H1 (cell line): ENCODE data around the gene ZDHHC11.
"Not testable (repeated sequence)": the region's sequence is repeated elsewhere in the genome, so short reads cannot be mapped to it uniquely, and the experiment has no call there.

Source experiments
- BRCA1 ChIP-seq: IDR thresholded peaks from 2 replicates; pipeline ENCODE4 v1.6.1; 2012; ENCODE audit warnings: low read depth, low read length, improper control_type of control experiment
- CREB1 ChIP-seq: IDR thresholded peaks from 2 replicates; pipeline ENCODE4 v1.6.1; 2012; ENCODE audit warnings: inconsistent platforms
- KDM1A ChIP-seq: fragments of 200-600, 300-600 bp; sonication (generic); IDR thresholded peaks from 2 replicates; pipeline ENCODE4 v1.7.1; 2016; ENCODE audit warnings: mild to moderate bottlenecking, low read length, borderline replicate concordance
- POLR2AphosphoS5 ChIP-seq: IDR thresholded peaks from 2 replicates; pipeline ENCODE4 v1.6.1; 2011; ENCODE audit warnings: low read depth, low read length
- SIN3A ChIP-seq, 2 experiments: IDR thresholded peaks in 1 of 2; conservative IDR thresholded peaks in 1 of 2; 2 replicates each; pipeline ENCODE4 v1.6.1; 2011 to 2012; ENCODE audit warnings: low read length in 2 of 2, improper control_type of control experiment in 1 of 2, low read depth in 1 of 2, mild to moderate bottlenecking in 1 of 2
- SP1 ChIP-seq: IDR thresholded peaks from 2 replicates; pipeline ENCODE4 v1.6.1; 2011; ENCODE audit warnings: low read depth, low read length
- TAF1 ChIP-seq: IDR thresholded peaks from 2 replicates; pipeline ENCODE4 v1.6.1; 2011; ENCODE audit warnings: mild to moderate bottlenecking, low read depth, low read length
- TBP ChIP-seq: IDR thresholded peaks from 2 replicates; pipeline ENCODE4 v1.6.1; 2011; ENCODE audit warnings: low read depth, low read length, improper control_type of control experiment
- TEAD4 ChIP-seq: IDR thresholded peaks from 2 replicates; pipeline ENCODE4 v1.6.1; 2012; ENCODE audit warnings: low read depth, low read length, inconsistent platforms, mixed read lengths
- USF2 ChIP-seq: IDR thresholded peaks from 2 replicates; pipeline ENCODE4 v1.6.1; 2011; ENCODE audit warnings: low read length, improper control_type of control experiment
- ZNF274 ChIP-seq: IDR thresholded peaks from 2 replicates; pipeline ENCODE4 v1.7.0; 2012; ENCODE audit warnings: low read length, borderline replicate concordance; ENCODE audit errors: extremely low read depth
- TF ChIP-seq, protein P1 (sequence below): IDR thresholded peaks from 2 replicates; pipeline ENCODE4 v1.6.1; 2012; ENCODE audit warnings: inconsistent platforms
- TF ChIP-seq, protein P2 (sequence below), 3 experiments: IDR thresholded peaks; 1 replicate in 2 of 3; 2 replicates in 1 of 3; pipeline versions ENCODE4 v1.5.1 to v1.6.1; 2011; ENCODE audit warnings: low read length in 3 of 3, mild to moderate bottlenecking in 3 of 3, inconsistent platforms in 2 of 3, low read depth in 1 of 3, moderate library complexity in 1 of 3; ENCODE audit not compliant: insufficient read depth in 1 of 3; ENCODE audit errors: control extremely low read depth in 1 of 3

DNA sequence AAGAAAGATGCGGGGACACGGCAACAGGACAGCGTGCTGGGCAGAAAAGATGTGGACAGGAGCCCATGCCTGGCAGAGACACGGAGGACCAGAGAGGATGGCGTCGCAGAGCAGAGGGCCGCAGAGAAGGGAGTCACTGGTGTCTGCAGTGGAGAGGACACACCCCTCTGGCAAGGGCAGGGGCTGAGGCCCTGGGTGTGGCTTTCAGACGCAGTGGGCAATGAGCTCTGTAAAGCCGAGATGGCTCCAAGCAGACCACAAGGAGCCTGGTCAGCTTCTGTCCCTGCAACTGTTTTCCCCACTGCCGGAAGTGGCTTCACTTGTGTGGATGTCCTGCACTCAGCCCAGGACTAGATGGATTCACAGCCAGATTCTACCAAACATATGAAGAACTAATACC lies 62.1 kb downstream of the ZDHHC11 start:
- not testable (repeated sequence) for TF ChIP-seq SP1; ZNF274; TAF1; TBP; KDM1A; CREB1; USF2; SIN3A (conservative IDR thresholded peaks at IDR 0.05 in 1 of 2, IDR thresholded peaks at IDR 0.05 in 1 of 2; ENCODE audit: low read depth in 1 of 2, low read length in 2 of 2); TEAD4; BRCA1; POLR2AphosphoS5
- TF ChIP-seq, protein P1, sequence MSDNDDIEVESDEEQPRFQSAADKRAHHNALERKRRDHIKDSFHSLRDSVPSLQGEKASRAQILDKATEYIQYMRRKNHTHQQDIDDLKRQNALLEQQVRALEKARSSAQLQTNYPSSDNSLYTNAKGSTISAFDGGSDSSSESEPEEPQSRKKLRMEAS = not testable (repeated sequence)
- TF ChIP-seq, protein P2, sequence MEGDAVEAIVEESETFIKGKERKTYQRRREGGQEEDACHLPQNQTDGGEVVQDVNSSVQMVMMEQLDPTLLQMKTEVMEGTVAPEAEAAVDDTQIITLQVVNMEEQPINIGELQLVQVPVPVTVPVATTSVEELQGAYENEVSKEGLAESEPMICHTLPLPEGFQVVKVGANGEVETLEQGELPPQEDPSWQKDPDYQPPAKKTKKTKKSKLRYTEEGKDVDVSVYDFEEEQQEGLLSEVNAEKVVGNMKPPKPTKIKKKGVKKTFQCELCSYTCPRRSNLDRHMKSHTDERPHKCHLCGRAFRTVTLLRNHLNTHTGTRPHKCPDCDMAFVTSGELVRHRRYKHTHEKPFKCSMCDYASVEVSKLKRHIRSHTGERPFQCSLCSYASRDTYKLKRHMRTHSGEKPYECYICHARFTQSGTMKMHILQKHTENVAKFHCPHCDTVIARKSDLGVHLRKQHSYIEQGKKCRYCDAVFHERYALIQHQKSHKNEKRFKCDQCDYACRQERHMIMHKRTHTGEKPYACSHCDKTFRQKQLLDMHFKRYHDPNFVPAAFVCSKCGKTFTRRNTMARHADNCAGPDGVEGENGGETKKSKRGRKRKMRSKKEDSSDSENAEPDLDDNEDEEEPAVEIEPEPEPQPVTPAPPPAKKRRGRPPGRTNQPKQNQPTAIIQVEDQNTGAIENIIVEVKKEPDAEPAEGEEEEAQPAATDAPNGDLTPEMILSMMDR (IDR thresholded peaks at IDR 0.05; ENCODE audit: control extremely low read depth in 1 of 3, insufficient read depth in 1 of 3, low read depth in 1 of 3, low read length in 3 of 3) = not testable (repeated sequence)
